Neutrophil (primary cell): ENCODE results near the gene ATP8B3.

Experiments used
- H3K27ac ChIP-seq: fragments of 200-600 bp; sonication (generic); 2 replicates; pipeline ENCODE4 v1.5.1; 2016; ENCODE audit warnings: mild to moderate bottlenecking, moderate library complexity
- H3K27me3 ChIP-seq: fragments of 200-600 bp; sonication (generic); 2 replicates; pipeline ENCODE4 v1.6.0; 2016; ENCODE audit warnings: mild to moderate bottlenecking
- H3K36me3 ChIP-seq: fragments of 200-600 bp; sonication (generic); 2 replicates; pipeline ENCODE4 v1.5.1; 2017
- H3K4me1 ChIP-seq, 2 experiments: fragments of 200-600 bp in 1 of 2; sonication (generic) in 1 of 2; 1 replicate in 1 of 2; 2 replicates in 1 of 2; pipeline versions ENCODE4 v1.5.1 to v1.6.1; 2013 to 2016; ENCODE audit warnings: low read depth in 1 of 2, low read length in 1 of 2, mild to moderate bottlenecking in 1 of 2, moderate library complexity in 1 of 2; ENCODE audit not compliant: control insufficient read depth in 1 of 2, insufficient read depth in 1 of 2
- H3K4me3 ChIP-seq, 2 experiments: fragments of 200-600 bp in 1 of 2; sonication (generic) in 1 of 2; 1 replicate in 1 of 2; 2 replicates in 1 of 2; pipeline ENCODE4 v1.5.1; 2013 to 2016; ENCODE audit warnings: low read depth in 1 of 2, low read length in 1 of 2, mild to moderate bottlenecking in 1 of 2, moderate library complexity in 1 of 2
- H3K9me3 ChIP-seq: fragments of 200-600 bp; sonication (generic); 2 replicates; pipeline ENCODE4 v1.5.1; 2016
- CTCF ChIP-seq: fragments of 200-600 bp; sonication (generic); IDR thresholded peaks from 2 replicates; pipeline ENCODE4 v1.5.1; 2016; ENCODE audit warnings: antibody characterized with exemption

The ATP8B3 gene

GRCh38 chr19:1836458-1837221 lies 24.6 kb upstream of the ATP8B3 start:
- TF ChIP-seq CTCF, result no peak
- H3K4me1 ChIP-seq, result peaks cover 18 to 25% of the 10 kb centered on the region in 2 experiments
- H3K9me3 ChIP-seq, result no peaks in the 10 kb centered on the region
- H3K36me3 ChIP-seq, result peaks cover 4% of the 10 kb centered on the region
- H3K27ac ChIP-seq, result no peak overlapping the region
- no peak overlapping the region for H3K4me3 ChIP-seq
- H3K27me3 ChIP-seq, result no peaks in the 10 kb centered on the region

GRCh38 chr19:1833540-1833939 lies 21.5 kb upstream of the ATP8B3 start:
- H3K9me3 ChIP-seq, result no peaks in the 10 kb centered on the region
- no peak overlapping the region for H3K4me3 ChIP-seq
- peaks cover 26% of the 10 kb centered on the region for H3K36me3 ChIP-seq
- no peak overlapping the region for H3K27ac ChIP-seq
- H3K27me3 ChIP-seq, result no peaks in the 10 kb centered on the region
- H3K4me1 ChIP-seq, result peaks cover 0 to 6% of the 10 kb centered on the region in 2 experiments
- TF ChIP-seq CTCF, result no peak

DNA sequence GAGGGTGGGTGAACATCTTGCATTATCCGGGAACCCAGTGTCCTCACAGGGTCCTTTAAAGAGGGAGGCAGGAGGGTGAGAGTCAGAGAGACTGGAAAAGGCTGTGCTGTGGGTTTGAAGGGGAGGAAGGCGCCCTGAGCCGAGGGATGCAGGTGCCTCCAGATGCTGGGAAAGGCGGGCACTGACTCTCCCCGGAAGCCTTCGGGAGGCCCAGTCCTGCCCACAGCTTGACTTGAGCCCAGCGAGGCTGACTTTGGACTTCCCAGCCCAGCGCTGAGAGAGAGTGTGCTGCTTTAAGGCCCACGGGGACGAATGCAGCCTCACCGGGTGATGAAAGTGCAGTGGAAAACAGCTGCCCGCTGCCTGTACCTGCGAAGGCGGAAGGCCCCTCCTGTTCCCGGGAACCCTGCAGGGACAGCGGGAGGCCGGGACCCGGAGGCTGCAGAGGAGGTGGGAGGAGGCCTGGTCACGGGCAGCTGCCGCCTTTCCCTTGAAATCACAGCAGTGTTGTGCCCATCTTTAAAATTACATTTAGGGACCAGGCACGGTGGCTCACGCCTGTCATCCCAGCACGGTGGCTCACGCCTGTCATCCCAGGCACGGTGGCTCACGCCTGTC lies 20.1 kb upstream of the ATP8B3 start:
- TF ChIP-seq CTCF, result no peak
- no peak overlapping the region for H3K4me3 ChIP-seq
- H3K27ac ChIP-seq, result no peak overlapping the region
- H3K9me3 ChIP-seq, result no peaks in the 10 kb centered on the region
- peaks cover 40% of the 10 kb centered on the region for H3K36me3 ChIP-seq
- H3K27me3 ChIP-seq, result no peaks in the 10 kb centered on the region
- H3K4me1 ChIP-seq, result no peaks in the 10 kb centered on the region

- TF ChIP-seq CTCF, result no peak
- Histone ChIP-seq H3K27me3 (no peaks in the 10 kb centered on the region), H3K4me3 (no peak overlapping the region), H3K36me3 (peaks cover 49% of the 10 kb centered on the region), H3K4me1 (no peaks in the 10 kb centered on the region), H3K9me3 (no peaks in the 10 kb centered on the region), H3K27ac (no peak overlapping the region)
These were observed 18.9 kb upstream of the ATP8B3 start for GRCh38 chr19:1830978-1831377.

DNA sequence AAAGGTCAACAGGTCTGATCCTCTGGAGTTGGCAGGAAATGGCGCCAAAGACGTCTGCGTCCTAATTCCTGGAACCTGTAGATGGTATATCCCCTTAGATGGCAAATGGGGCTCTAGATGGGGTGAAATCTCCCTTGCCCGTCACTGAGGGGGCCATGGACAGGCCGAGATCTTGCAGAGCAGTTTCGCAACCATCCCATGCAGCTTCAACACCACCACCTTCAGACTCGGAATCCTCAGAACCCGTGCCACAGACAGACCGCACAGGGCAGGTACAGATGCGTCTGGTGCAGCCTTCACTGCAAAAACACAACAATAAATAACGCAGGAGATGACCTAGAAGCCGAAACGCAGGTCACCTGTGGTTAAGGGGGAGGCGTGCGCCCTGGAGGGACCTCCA lies 18.5 kb upstream of the ATP8B3 start:
- Histone ChIP-seq H3K36me3 (peaks cover 52% of the 10 kb centered on the region), H3K27ac (no peak overlapping the region), H3K9me3 (no peaks in the 10 kb centered on the region), H3K4me1 (no peaks in the 10 kb centered on the region), H3K4me3 (no peak overlapping the region), H3K27me3 (no peaks in the 10 kb centered on the region)
- TF ChIP-seq CTCF, result no peak
